PC-3 (cell line): ENCODE measurements around the gene ERICH4. TPM values are rescaled to one million over a fixed set of nuclear protein-coding genes. Genes with fewer than 3 reads are reported as not detected.

ENCODE experiments used
- ATAC-seq: fragments of 200-7000 bp; cut with Tn5 transposase; 2 replicates; pipeline ENCODE4 v1.9.1; 2020; ENCODE audit warnings: mild to moderate bottlenecking, moderate library complexity
- BruUV-seq: library from RNA; stranded (reverse); fragments of 400-500 nt; replicated peaks from 2 replicates; lab custom pipeline; 2021; lab: Mats Ljungman, UMichigan
- CTCF ChIA-PET: fragments of 300-600 bp; sonication (Branson Sonifier 250); formaldehyde crosslinking; loops from one replicate; lab custom pipeline; 2022; ENCODE audit warnings: antibody characterized with exemption; lab: Charles Lee
- POLR2A ChIA-PET: fragments of 300-600 bp; sonication (Branson Sonifier 250); formaldehyde crosslinking; loops from one replicate; lab custom pipeline; 2022; ENCODE audit warnings: antibody characterized with exemption; ENCODE audit not compliant: unreplicated experiment; lab: Charles Lee
- DNase-seq: peaks from one replicate; pipeline ENCODE4 v3.0.0-alpha.2; 2015
- H2AFZ ChIP-seq: fragments of 300-600 bp; sonication (generic); 2 replicates; pipeline ENCODE4 v1.6.0; 2016; ENCODE audit warnings: antibody characterized with exemption, low read length
- H3F3A ChIP-seq: fragments of 300-600 bp; sonication (generic); one replicate; pipeline ENCODE4 v1.6.0; 2017; ENCODE audit warnings: antibody characterized with exemption, low read length, control low read depth, mild to moderate bottlenecking; ENCODE audit not compliant: unreplicated experiment
- H3K27ac ChIP-seq: fragments of 300-600 bp; sonication (generic); 2 replicates; pipeline ENCODE4 v1.5.1; 2016; ENCODE audit warnings: mild to moderate bottlenecking, low read length
- H3K27me3 ChIP-seq: fragments of 300-600 bp; sonication (generic); 2 replicates; pipeline ENCODE4 v1.6.1; 2016; ENCODE audit warnings: low read length, mixed read lengths
- H3K36me3 ChIP-seq: fragments of 300-600 bp; sonication (generic); 2 replicates; pipeline ENCODE4 v1.6.1; 2016; ENCODE audit warnings: low read depth, mixed run types, low read length, mixed read lengths
- H3K4me1 ChIP-seq: fragments of 300-600 bp; sonication (generic); 2 replicates; pipeline ENCODE4 v1.5.1; 2016; ENCODE audit warnings: low read length; ENCODE audit not compliant: insufficient read depth
- H3K4me2 ChIP-seq: fragments of 300-600 bp; sonication (generic); 2 replicates; pipeline ENCODE4 v1.6.0; 2016; ENCODE audit warnings: low read length
- H3K4me3 ChIP-seq: fragments of 300-600 bp; sonication (generic); 2 replicates; pipeline ENCODE4 v1.5.1; 2016; ENCODE audit warnings: mild to moderate bottlenecking, low read length, mixed read lengths
- H3K79me2 ChIP-seq: fragments of 300-600 bp; sonication (generic); 2 replicates; pipeline ENCODE4 v1.6.1; 2017; ENCODE audit warnings: low read length, mixed read lengths
- H3K9ac ChIP-seq: fragments of 300-600 bp; sonication (generic); 2 replicates; pipeline ENCODE4 v1.6.0; 2016; ENCODE audit warnings: mild to moderate bottlenecking, low read length
- H3K9me2 ChIP-seq: fragments of 300-600 bp; sonication (generic); replicated peaks from 2 replicates; pipeline ENCODE4 v1.6.1; 2016; ENCODE audit warnings: mixed run types, low read length, mixed read lengths
- H3K9me3 ChIP-seq: fragments of 300-600 bp; sonication (generic); 2 replicates; pipeline ENCODE4 v1.6.1; 2016; ENCODE audit warnings: low read length, mixed read lengths
- H4K20me1 ChIP-seq: fragments of 300-600 bp; sonication (generic); 2 replicates; pipeline ENCODE4 v1.6.1; 2016; ENCODE audit warnings: low read length, mixed read lengths
- EZH2 ChIP-seq: fragments of 300-600 bp; sonication (generic); IDR thresholded peaks from one replicate; pipeline ENCODE4 v1.6.1; 2017; ENCODE audit warnings: antibody characterized with exemption, mild to moderate bottlenecking, low read length; ENCODE audit not compliant: unreplicated experiment
- EZH2phosphoT487 ChIP-seq: fragments of 300-600 bp; sonication (generic); IDR thresholded peaks from 2 replicates; pipeline ENCODE4 v1.6.1; 2018; ENCODE audit warnings: mild to moderate bottlenecking, antibody characterized with exemption, low read length, borderline replicate concordance
- intact Hi-C: fragments of 100-400 bp; cut with micrococcal nuclease; formaldehyde crosslinking; loops from 2 replicates; pipeline ENCODE4 v1.9.0; 2023
- total RNA-seq: library from RNA; depleted of rRNA; stranded (reverse); fragments of >200 nt; gene quantifications from 2 replicates; pipeline ENCODE4 v1.2.3, GENCODE V29; 2014
- TF ChIP-seq, protein P1 (sequence below): fragments of 300-600 bp; sonication (generic); conservative IDR thresholded peaks from 2 replicates; pipeline ENCODE4 v1.5.1; 2017; ENCODE audit warnings: antibody characterized with exemption, low read depth, mild to moderate bottlenecking, low read length

The ERICH4 gene
- total RNA-seq, 1 experiment from 2014 or later, result not detected

DNA sequence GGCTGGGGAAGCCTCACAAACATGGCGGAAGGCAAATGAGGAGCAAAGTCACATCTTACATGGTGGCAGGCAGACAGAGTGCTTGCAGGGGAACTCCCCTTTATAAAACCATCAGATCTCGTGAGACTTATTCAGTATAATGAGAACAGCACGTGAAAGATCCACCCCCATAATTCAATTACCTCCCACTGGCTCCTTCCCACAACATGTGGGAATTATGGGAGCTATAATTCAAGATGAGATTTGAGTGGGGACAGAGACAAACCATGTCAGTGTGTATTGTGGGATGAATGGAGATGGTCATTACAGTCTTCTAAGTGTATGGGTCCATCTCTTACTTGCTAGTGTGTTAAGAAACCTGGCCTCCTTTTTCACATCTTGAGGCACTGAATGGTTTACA lies 40.9 kb upstream of the ERICH4 start:
- DNase-seq (no peak), ATAC-seq (no peak)
- Histone ChIP-seq H3K36me3 (no peaks in the 10 kb centered on the region), H3K9me2 (no peaks in the 10 kb centered on the region), H3K79me2 (peaks cover 16% of the 10 kb centered on the region), H3K4me1 (0 out of 2 replicates have a peak, but pooled peaks cover 5% of the 10 kb centered on the region), H3K27ac (no peak overlapping the region), H3K4me3 (no peak overlapping the region), H2AFZ (no peak overlapping the region), H4K20me1 (no peaks in the 10 kb centered on the region), H3K9me3 (no peaks in the 10 kb centered on the region), H3K9ac (no peak overlapping the region), H3K27me3 (no peaks in the 10 kb centered on the region), H3F3A (no peaks in the 10 kb centered on the region), H3K4me2 (no peak overlapping the region)
- no TSS peak for BruUV-seq
- CTCF ChIA-PET, result interaction anchor here (0.6 kb wide), 1 partner anchor 1431 kb away, joined by 3 read pairs; the partner anchor contains the start of gene PSMC4
- POLR2A ChIA-PET, result no interaction called here
- intact Hi-C loops, result no loop called here
- TF ChIP-seq EZH2phosphoT487 (no peak), EZH2 (no peak)
- TF ChIP-seq, protein P1, sequence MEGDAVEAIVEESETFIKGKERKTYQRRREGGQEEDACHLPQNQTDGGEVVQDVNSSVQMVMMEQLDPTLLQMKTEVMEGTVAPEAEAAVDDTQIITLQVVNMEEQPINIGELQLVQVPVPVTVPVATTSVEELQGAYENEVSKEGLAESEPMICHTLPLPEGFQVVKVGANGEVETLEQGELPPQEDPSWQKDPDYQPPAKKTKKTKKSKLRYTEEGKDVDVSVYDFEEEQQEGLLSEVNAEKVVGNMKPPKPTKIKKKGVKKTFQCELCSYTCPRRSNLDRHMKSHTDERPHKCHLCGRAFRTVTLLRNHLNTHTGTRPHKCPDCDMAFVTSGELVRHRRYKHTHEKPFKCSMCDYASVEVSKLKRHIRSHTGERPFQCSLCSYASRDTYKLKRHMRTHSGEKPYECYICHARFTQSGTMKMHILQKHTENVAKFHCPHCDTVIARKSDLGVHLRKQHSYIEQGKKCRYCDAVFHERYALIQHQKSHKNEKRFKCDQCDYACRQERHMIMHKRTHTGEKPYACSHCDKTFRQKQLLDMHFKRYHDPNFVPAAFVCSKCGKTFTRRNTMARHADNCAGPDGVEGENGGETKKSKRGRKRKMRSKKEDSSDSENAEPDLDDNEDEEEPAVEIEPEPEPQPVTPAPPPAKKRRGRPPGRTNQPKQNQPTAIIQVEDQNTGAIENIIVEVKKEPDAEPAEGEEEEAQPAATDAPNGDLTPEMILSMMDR, result no peak

DNA sequence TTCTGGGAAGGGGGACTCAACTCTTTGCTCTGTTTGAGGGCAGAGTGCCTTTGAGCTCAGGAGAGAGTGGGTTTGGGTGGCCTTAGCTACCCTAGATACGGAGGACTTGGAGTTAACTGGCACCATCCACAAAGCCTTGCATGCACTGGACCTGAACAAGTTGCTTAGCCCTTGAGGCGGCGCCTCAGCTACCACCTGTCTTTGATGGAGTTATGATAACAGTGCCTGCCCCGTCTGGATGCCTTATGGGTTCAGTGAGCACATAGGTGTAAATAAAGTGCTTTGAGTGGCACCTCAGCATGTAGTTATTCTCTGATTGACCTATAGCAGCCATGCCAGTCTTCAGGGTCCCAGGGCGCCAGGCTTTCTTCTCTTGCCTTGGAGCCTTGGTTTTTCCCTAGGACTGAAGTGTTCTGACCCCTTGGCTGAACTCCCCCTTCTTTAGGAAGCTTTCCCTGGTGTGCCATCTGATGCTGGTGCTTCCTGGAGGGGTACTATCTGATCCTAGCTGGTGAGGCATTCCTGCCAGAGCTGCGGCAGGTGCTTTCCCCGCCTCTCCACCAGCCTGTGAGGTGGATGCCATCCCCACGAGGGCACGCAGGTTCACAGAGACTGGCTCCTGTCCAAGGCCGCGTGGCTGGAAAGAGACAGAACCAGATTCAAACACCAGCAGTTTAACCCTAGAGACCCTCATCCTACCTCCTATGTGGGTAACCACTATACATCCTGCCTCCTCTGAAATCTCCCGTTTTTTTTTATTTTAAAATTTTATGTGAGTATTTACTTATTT lies 39.6 kb upstream of the ERICH4 start:
- ATAC-seq (no peak), DNase-seq (no peak)
- H3K27ac ChIP-seq, result no peak overlapping the region
- H3K9me2 ChIP-seq, result no peaks in the 10 kb centered on the region
- no peak for TF ChIP-seq EZH2phosphoT487
- TF ChIP-seq, protein P1, result no peak
- no peak for TF ChIP-seq EZH2
- H3K36me3 ChIP-seq, result no peaks in the 10 kb centered on the region
- POLR2A ChIA-PET, result no interaction called here
- intact Hi-C loops, result no loop called here
- CTCF ChIA-PET, result no interaction called here
- H3K4me1 ChIP-seq, result 0 out of 2 replicates have a peak, but pooled peaks cover 5% of the 10 kb centered on the region
- no peaks in the 10 kb centered on the region for H3F3A ChIP-seq
- no peaks in the 10 kb centered on the region for H3K27me3 ChIP-seq
- H3K9ac ChIP-seq, result no peak overlapping the region
- H2AFZ ChIP-seq, result no peak overlapping the region
- no peak overlapping the region for H3K4me3 ChIP-seq
- no TSS peak for BruUV-seq
- H3K9me3 ChIP-seq, result no peaks in the 10 kb centered on the region
- no peak overlapping the region for H3K4me2 ChIP-seq
- H4K20me1 ChIP-seq, result no peaks in the 10 kb centered on the region
- peaks cover 9% of the 10 kb centered on the region for H3K79me2 ChIP-seq

DNA sequence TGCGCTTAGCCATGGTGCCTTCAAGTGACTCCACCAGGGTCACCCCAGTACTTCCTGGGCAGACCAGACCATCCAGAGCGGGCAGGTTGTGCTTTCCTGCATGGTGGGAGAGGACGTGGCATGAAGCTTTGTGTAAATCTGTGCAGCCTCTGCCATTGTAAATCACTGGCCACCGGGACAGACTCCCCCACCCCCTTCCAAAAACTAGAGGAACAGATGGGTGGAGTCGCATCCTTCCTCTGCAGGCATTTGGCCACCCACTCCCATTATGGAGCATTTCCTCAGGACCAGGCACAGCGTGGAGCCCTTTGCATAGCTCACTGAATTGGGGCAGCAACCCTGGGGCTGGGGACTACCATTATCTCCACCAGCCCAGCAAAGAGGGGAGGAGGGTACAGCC lies 37.2 kb upstream of the ERICH4 start:
- Histone ChIP-seq H3F3A (no peaks in the 10 kb centered on the region), H2AFZ (no peak overlapping the region), H3K36me3 (no peaks in the 10 kb centered on the region), H3K9me2 (no peaks in the 10 kb centered on the region), H3K27me3 (no peaks in the 10 kb centered on the region), H3K9me3 (no peaks in the 10 kb centered on the region), H3K4me2 (no peak overlapping the region), H3K9ac (no peak overlapping the region), H3K79me2 (no peaks in the 10 kb centered on the region), H4K20me1 (no peaks in the 10 kb centered on the region), H3K4me1 (peaks cover 9% of the 10 kb centered on the region), H3K27ac (no peak overlapping the region), H3K4me3 (no peak overlapping the region)
- no peak for DNase-seq
- no peak for ATAC-seq
- ChIA-PET CTCF (no interaction called here), POLR2A (no interaction called here)
- intact Hi-C loops, result no loop called here
- no TSS peak for BruUV-seq
- TF ChIP-seq EZH2phosphoT487, result no peak
- TF ChIP-seq EZH2, result no peak
- TF ChIP-seq, protein P1, result no peak
